Measurements from ENCODE around the gene B4GALNT4. TPM values are rescaled to one million over a fixed set of nuclear protein-coding genes. Genes with fewer than 3 reads are reported as not detected.
"Not testable (repeated sequence)": the region's sequence is repeated elsewhere in the genome, so short reads cannot be mapped to it uniquely, and the experiment has no call there.

B4GALNT4 gene
- total RNA-seq, 1 experiment from 2014 or later: 88.0 TPM

- peak overlapping the region; percentile 73; the same call in 1 of the 2 replicates for H3K27ac Mint-ChIP-seq
- ATAC-seq (no peak), DNase-seq (ENCODE audit: low spot score) (no peak)
- H3K36me3 Mint-ChIP-seq: no peaks in the 10 kb centered on the region
- peaks cover 34% of the 10 kb centered on the region for H3K4me1 Mint-ChIP-seq
- ChIA-PET CTCF (interaction anchor here (0.7 kb wide), 1 partner anchor 73 kb away, joined by 3 read pairs; no protein-coding TSS in a partner anchor), POLR2A (no interaction called here)
- H3K9me3 Mint-ChIP-seq: peaks cover 2% of the 10 kb centered on the region
- no peaks in the 10 kb centered on the region for H3K27me3 Mint-ChIP-seq (ENCODE audit: low read depth)
- H3K4me3 Mint-ChIP-seq: no peak overlapping the region
- TF ChIP-seq ZNF219 (CRISPR knock-in tag; IDR thresholded peaks at IDR 0.05; ENCODE audit: borderline replicate concordance): no peak
- TF ChIP-seq PRRX2 (CRISPR knock-in tag; IDR thresholded peaks at IDR 0.05): no peak
- TF ChIP-seq ZNF532 (CRISPR knock-in tag; IDR thresholded peaks at IDR 0.05; ENCODE audit: borderline replicate concordance): no peak
- no peak for TF ChIP-seq ETV6 (CRISPR knock-in tag; IDR thresholded peaks at IDR 0.05)
- no peak for TF ChIP-seq ZNF512 (CRISPR knock-in tag; IDR thresholded peaks at IDR 0.05; ENCODE audit: borderline replicate concordance)
- TF ChIP-seq, protein P1, sequence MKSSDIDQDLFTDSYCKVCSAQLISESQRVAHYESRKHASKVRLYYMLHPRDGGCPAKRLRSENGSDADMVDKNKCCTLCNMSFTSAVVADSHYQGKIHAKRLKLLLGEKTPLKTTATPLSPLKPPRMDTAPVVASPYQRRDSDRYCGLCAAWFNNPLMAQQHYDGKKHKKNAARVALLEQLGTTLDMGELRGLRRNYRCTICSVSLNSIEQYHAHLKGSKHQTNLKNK (CRISPR knock-in tag; IDR thresholded peaks at IDR 0.05): no peak
- TF ChIP-seq, protein P2, sequence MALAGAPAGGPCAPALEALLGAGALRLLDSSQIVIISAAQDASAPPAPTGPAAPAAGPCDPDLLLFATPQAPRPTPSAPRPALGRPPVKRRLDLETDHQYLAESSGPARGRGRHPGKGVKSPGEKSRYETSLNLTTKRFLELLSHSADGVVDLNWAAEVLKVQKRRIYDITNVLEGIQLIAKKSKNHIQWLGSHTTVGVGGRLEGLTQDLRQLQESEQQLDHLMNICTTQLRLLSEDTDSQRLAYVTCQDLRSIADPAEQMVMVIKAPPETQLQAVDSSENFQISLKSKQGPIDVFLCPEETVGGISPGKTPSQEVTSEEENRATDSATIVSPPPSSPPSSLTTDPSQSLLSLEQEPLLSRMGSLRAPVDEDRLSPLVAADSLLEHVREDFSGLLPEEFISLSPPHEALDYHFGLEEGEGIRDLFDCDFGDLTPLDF (CRISPR knock-in tag; IDR thresholded peaks at IDR 0.05): no peak
- TF ChIP-seq TEAD1 (CRISPR knock-in tag; IDR thresholded peaks at IDR 0.05): no peak
- TF ChIP-seq GABPB1 (CRISPR knock-in tag; IDR thresholded peaks at IDR 0.05): no peak
- TF ChIP-seq, protein P3, sequence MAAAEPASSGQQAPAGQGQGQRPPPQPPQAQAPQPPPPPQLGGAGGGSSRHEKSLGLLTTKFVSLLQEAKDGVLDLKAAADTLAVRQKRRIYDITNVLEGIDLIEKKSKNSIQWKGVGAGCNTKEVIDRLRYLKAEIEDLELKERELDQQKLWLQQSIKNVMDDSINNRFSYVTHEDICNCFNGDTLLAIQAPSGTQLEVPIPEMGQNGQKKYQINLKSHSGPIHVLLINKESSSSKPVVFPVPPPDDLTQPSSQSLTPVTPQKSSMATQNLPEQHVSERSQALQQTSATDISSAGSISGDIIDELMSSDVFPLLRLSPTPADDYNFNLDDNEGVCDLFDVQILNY (CRISPR knock-in tag; IDR thresholded peaks at IDR 0.05): no peak
- no peak for TF ChIP-seq NFATC4 (CRISPR knock-in tag; IDR thresholded peaks at IDR 0.05)
- TF ChIP-seq NFE2L1 (CRISPR knock-in tag; IDR thresholded peaks at IDR 0.05): no peak
- TF ChIP-seq SMAD4 (CRISPR knock-in tag; IDR thresholded peaks at IDR 0.05): no peak
- TF ChIP-seq, protein P4, sequence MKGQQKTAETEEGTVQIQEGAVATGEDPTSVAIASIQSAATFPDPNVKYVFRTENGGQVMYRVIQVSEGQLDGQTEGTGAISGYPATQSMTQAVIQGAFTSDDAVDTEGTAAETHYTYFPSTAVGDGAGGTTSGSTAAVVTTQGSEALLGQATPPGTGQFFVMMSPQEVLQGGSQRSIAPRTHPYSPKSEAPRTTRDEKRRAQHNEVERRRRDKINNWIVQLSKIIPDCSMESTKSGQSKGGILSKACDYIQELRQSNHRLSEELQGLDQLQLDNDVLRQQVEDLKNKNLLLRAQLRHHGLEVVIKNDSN (CRISPR knock-in tag; IDR thresholded peaks at IDR 0.05): no peak
- TF ChIP-seq STAT6 (CRISPR knock-in tag; conservative IDR thresholded peaks at IDR 0.05; ENCODE audit: low read depth): no peak
- no peak for TF ChIP-seq HMGA2 (CRISPR knock-in tag; IDR thresholded peaks at IDR 0.05)
Observed at GRCh38 chr11:324156-324555, 45.1 kb upstream of the B4GALNT4 start.

- CTCF ChIA-PET: interaction anchor here (0.7 kb wide), 1 partner anchor 74 kb away, joined by 3 read pairs; no protein-coding TSS in a partner anchor
- H3K36me3 Mint-ChIP-seq; ATAC-seq; DNase-seq (ENCODE audit: low spot score); H3K4me3 Mint-ChIP-seq; H3K27me3 Mint-ChIP-seq (ENCODE audit: low read depth); H3K9me3 Mint-ChIP-seq: not testable (repeated sequence)
- POLR2A ChIA-PET: interaction anchor here (0.8 kb wide), 1 partner anchor 9 kb away, joined by 3 read pairs; no protein-coding TSS in a partner anchor
- H3K27ac Mint-ChIP-seq: peak overlapping the region; percentile 73; the same call in 1 of the 2 replicates
- H3K4me1 Mint-ChIP-seq: peaks cover 37% of the 10 kb centered on the region
Observed at GRCh38 chr11:324593-325517, 44.4 kb upstream of the B4GALNT4 start.

All from WTC11 (cell line).